Measurements from ENCODE around the gene SLC6A1. TPM values are rescaled to one million over a fixed set of nuclear protein-coding genes. Genes with fewer than 3 reads are reported as not detected.

Gene SLC6A1
- total and polyA plus RNA-seq, 11 donors = 0.40 to 3.1 (median 1.2) TPM

DNA sequence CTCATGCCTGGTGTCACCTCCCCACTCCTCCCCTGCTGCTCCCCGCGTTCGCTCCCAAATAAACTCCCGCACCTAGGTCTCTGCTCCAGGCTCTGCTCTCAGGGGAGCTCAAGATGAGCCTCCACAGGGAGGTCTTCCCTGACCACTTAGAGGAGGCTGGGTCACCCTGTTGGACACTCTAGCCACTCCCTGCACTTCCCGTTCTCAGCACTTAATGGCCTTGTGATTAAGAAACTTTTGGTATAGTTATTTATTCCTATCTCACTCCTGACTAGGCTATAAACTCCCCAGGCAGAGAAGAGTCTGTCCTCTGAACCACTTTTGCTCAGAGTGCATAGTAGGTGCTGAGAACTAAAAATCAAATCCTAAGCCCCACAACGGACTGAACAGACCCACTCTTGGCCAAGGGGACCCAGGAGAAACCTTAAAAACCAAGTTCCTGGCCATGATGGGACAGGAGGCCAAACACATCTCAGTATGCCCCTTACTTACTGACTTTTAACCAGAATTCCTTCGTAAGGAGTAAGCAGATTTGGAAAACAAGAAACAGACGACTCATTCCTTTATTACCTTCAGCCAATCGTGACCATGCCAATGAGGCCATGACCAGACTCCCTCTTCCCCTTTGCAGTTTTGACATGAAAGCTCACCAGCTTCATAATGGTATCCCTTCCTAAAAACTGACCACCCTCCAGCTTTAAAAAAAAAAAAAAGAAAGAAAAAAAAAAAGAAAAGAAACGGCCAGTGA, 92.7 kb downstream of the SLC6A1 start:
- 78 to 90% (median 78%) methylated on average over 10 of the region's 10 CpGs for WGBS, 4 donors
- no peak for ATAC-seq
- TF ChIP-seq POLR2A (IDR thresholded peaks at IDR 0.05) = no peak

GRCh38 chr3:11086856-11087255, 94.3 kb downstream of the SLC6A1 start:
- no peaks in the 10 kb centered on the region for H3K9me3 ChIP-seq
- DNase-seq (no peak), ATAC-seq (no peak)
- 72 to 84% (median 80%) methylated on average over 5 of the region's 5 CpGs for WGBS, 4 donors
- peaks cover 0 to 8% (median 0%) of the 10 kb centered on the region in 12 donors for H3K4me1 ChIP-seq
- no peak overlapping the region for H3K27ac ChIP-seq
- no peak overlapping the region for H3K4me3 ChIP-seq
- H3K36me3 ChIP-seq = no peaks in the 10 kb centered on the region
- H3K27me3 ChIP-seq = peaks cover 0 to 3% (median 0%) of the 10 kb centered on the region in 9 donors
- TF ChIP-seq POLR2A (IDR thresholded peaks at IDR 0.05) = no peak
- TF ChIP-seq, protein P1, sequence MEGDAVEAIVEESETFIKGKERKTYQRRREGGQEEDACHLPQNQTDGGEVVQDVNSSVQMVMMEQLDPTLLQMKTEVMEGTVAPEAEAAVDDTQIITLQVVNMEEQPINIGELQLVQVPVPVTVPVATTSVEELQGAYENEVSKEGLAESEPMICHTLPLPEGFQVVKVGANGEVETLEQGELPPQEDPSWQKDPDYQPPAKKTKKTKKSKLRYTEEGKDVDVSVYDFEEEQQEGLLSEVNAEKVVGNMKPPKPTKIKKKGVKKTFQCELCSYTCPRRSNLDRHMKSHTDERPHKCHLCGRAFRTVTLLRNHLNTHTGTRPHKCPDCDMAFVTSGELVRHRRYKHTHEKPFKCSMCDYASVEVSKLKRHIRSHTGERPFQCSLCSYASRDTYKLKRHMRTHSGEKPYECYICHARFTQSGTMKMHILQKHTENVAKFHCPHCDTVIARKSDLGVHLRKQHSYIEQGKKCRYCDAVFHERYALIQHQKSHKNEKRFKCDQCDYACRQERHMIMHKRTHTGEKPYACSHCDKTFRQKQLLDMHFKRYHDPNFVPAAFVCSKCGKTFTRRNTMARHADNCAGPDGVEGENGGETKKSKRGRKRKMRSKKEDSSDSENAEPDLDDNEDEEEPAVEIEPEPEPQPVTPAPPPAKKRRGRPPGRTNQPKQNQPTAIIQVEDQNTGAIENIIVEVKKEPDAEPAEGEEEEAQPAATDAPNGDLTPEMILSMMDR (IDR thresholded peaks at IDR 0.05) = no peak
- intact Hi-C loops (cut with DNase I) = no loop called here

More for the DNA sequence above, 92.7 kb downstream of the SLC6A1 start:
- no peak overlapping the region for H3K27ac ChIP-seq
- no peaks in the 10 kb centered on the region for H3K36me3 ChIP-seq
- H3K9me3 ChIP-seq = no peaks in the 10 kb centered on the region
- DNase-seq = no peak
- H3K27me3 ChIP-seq = no peaks in the 10 kb centered on the region
- H3K4me1 ChIP-seq = peaks cover 0 to 7% (median 0%) of the 10 kb centered on the region in 12 donors
- no peak overlapping the region for H3K4me3 ChIP-seq
- intact Hi-C loops (cut with DNase I) = no loop called here

DNA sequence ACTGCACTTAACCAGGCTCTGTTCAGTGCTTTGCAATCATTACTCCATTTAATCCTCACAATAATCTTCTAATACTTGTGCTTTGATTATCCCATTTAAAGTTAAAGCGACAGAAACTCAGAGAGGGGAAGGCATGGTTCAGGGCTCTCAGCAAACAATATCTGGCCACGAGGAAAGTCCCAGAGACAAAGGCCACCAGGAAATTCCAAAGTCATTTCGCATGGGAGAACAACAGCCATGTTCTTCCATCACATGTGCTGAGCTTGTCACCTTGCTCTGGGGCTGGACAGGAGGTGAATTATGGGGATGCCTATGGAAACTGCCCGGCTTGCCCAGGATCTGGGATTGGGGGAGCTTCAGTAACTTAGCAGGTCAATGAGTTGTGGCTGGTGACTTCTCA, 95.5 kb downstream of the SLC6A1 start:
- no peaks in the 10 kb centered on the region for H3K36me3 ChIP-seq
- H3K27me3 ChIP-seq = peaks cover 0 to 3% (median 0%) of the 10 kb centered on the region in 9 donors
- DNase-seq = no peak
- H3K27ac ChIP-seq = no peak overlapping the region
- H3K9me3 ChIP-seq = no peaks in the 10 kb centered on the region
- intact Hi-C loops (cut with DNase I) = no loop called here
- WGBS, 4 donors = 72 to 81% (median 77%) methylated on average over 4 of the region's 4 CpGs
- ATAC-seq = no peak
- H3K4me3 ChIP-seq = no peak overlapping the region
- H3K4me1 ChIP-seq = peaks cover 0 to 8% (median 0%) of the 10 kb centered on the region in 12 donors
- TF ChIP-seq, protein P1 (IDR thresholded peaks at IDR 0.05) = no peak
- TF ChIP-seq POLR2A (IDR thresholded peaks at IDR 0.05) = no peak

DNA sequence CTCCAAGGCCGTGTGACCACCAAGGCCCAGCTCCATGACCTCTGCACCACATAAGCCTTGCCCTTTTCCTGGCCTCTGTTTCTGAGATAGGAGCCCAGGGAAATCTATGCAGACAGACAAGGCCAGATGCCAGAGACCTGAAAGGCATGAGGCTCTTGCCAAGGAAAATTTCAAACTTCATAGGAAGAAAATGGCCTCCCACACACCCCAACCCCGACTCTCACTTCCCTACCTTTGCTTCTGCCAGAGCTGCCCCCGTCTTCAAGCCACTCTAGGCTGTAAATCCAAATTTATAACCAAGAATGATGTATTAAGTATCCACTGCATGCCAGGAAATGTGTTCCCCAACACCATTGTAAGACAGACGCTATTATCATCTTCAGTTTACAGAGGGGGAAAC, 96.3 kb downstream of the SLC6A1 start:
- H3K27me3 ChIP-seq = peaks cover 0 to 6% (median 0%) of the 10 kb centered on the region in 9 donors
- no peak for DNase-seq
- no peaks in the 10 kb centered on the region for H3K36me3 ChIP-seq
- peaks cover 0 to 8% (median 0%) of the 10 kb centered on the region in 12 donors for H3K4me1 ChIP-seq
- no peak overlapping the region for H3K27ac ChIP-seq
- no peaks in the 10 kb centered on the region for H3K9me3 ChIP-seq
- TF ChIP-seq, protein P1 (IDR thresholded peaks at IDR 0.05) = no peak
- TF ChIP-seq POLR2A (IDR thresholded peaks at IDR 0.05) = no peak
- WGBS, 4 donors = 68 to 83% (median 70%) methylated on average over 4 of the region's 4 CpGs
- no peak for ATAC-seq
- no peak overlapping the region for H3K4me3 ChIP-seq
- intact Hi-C loops (cut with DNase I) = no loop called here

Other genes with a start within 250 kb of the SLC6A1 start
- gene SLC6A11, start 176.5 kb upstream of the SLC6A1 start, total RNA-seq = not detected
- gene SLC6A11, start 176.5 kb upstream of the SLC6A1 start, polyA plus RNA-seq = not detected
- gene HRH1, start 161.7 kb downstream of the SLC6A1 start, total RNA-seq = 1 to 10 TPM in 6 of 9 donors, under 1 TPM in 3; 0.40 to 4.3 (median 1.4) TPM
- 1 to 10 TPM in 1 of 2 donors, under 1 TPM in 1; 0.61 to 1.3 TPM for gene HRH1, start 161.7 kb downstream of the SLC6A1 start, polyA plus RNA-seq

Measured in heart left ventricle (tissue), 16 donors.